Stimulated activated CD8-positive, alpha-beta memory T cell treated with anti-CD3 and anti-CD28 coated beads, Interleukin-2, amount 100 ng/mL, for 48 hours (primary cell): ENCODE measurements around the gene PTPRF.
"Not testable (repeated sequence)": the region's sequence is repeated elsewhere in the genome, so short reads cannot be mapped to it uniquely, and the experiment has no call there.

Experiments used
- DNase-seq, 2 donors: peaks; one replicate each; pipeline ENCODE4 v3.0.0-alpha.2; 2020; ENCODE audit warnings: low read depth in 2 of 2

PTPRF gene

DNA sequence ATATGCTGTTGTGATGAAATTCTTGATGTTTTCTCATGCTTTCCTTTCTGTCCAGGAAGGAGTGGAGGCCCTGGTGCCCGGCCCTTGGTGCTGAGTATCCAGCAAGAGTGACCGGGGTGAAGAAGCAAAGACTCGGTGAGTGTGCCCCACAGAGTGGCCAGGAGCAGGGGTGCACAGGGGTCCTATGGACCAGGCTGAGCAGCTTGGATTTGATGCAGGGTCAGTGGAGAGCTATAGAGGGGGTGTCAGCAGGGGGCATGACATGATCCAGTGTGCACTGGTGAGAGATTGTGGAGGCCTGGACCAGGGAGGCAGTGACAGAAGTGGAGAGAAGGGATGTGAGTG is 7.4 kb downstream of the PTPRF start:
- DNase-seq, result no peak

DNA sequence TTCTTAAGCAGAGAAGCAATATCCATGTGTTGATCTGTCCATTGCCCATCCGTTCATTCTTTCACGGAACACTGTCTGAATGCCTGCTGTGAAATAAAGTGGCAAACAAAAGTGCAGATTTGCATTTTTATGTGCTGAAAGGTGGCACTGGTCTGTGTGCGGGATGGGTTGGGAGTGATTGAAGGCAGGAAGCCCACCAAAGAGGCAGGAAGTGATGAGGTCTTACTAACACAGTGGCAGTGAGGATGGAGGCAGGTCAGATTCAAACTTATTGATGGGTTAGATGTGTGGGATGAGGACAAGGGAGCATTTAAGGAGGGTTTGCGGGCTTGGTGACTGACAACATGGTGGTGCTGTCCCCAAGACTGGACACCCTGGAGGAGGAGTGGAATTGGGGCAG is 8.3 kb downstream of the PTPRF start:
- DNase-seq, result no peak

DNA sequence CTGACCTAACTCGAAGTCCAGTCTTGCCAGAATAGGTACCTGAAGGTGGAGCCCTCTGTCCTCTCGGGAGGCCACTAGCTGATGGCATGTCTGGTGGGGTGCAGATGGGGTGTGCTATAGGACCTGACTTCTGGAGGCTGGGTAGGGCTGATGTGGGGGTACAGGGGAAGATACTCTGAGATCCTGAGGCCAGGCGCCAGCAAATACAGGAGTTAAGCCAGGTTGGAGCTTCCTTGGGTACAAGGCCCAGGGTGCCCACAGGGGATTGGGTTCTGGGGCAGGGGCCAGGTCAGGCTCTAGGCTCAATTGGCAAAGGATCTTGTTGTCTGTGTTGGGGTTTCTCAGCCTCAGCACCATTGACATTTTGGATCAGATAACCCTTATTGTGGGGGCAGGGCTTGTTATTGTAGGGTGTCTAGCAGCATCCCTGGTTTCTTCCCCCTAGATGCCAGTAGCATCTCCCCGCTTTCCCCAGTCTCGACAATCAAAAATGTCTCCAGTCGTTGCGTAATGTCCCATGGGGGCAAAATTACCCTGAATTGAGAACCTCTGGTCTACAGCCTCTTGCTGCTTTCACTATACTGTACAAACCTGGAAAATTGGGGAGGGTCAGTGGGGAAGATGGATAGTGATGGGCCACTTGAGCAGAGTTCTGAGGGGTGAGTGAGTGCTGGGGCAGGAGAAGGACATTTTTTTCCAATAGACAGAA is 9.2 kb downstream of the PTPRF start:
- DNase-seq, result no peak

DNA sequence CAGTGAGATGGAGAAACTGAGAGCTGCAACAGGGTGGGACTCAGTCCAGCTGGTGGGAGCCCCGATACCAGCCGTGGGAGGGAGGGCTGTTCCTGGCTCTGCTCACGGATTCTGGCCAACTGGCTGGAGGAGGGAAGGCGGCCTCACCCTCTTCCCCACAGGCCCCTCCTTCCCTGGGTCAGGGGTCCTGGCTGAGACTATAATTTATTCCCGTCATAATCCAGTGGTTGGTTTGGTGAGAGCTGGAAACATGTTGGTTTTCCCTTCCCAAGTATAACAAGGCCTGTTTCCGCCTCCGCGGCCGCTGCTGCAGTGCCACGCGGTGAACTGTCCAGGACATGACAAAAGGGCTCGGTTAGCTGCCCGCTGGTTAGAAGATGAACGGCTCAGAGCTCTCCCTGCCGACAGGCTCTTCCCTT is 10.0 kb downstream of the PTPRF start:
- no peak for DNase-seq

DNA sequence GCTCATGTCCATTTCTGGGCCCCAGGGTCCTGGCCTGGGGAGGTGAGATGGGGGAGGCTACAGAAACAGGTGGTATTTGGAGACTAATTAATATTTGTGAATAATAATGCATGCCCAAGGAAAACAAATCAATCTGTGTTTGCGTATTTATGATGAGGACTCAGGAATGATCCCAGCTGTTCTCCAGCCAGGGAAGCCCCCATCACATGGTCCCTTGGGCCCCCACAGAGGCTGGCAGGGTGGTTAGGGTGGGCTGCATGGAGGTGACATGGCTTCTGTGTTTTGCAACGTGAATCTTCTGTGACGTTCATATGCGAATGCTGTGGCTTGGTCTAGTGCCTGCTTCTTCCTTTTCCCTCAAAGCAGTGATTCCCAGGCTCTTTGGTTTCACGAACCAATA is 10.5 kb downstream of the PTPRF start:
- no peak for DNase-seq

DNA sequence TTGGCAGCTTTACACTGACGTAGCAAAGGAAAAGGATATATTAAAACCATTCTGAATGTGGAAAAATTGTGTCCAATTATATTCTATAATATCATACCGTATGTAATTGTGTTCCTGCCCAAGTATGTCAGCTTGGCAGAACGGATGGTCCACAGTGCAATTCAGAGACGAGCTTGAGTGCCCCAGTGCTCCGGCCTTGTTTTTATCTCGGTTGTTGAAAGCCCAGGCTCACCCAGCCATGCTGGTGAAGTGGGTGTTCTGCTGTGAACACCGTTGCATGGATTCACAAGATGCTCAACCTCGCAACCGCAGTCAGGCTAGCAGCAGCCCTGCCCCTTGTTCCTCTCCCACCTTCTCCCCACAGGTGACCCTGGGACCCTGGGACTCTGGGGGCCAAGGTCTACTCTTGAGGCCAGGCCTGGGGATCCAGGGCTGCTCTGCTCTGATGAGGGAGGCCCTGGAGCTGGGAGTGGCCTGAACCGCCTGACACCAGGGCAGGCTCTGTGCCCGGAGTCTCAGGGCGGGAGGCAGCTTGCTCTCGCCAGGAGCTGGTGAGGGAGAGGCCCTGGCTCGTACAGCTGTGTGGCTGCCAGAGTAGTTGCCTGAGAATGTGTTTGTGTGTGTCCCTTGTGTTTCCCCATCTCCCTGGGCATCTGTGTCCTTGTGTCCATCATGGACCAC is 11.2 kb downstream of the PTPRF start:
- no peak for DNase-seq

DNA sequence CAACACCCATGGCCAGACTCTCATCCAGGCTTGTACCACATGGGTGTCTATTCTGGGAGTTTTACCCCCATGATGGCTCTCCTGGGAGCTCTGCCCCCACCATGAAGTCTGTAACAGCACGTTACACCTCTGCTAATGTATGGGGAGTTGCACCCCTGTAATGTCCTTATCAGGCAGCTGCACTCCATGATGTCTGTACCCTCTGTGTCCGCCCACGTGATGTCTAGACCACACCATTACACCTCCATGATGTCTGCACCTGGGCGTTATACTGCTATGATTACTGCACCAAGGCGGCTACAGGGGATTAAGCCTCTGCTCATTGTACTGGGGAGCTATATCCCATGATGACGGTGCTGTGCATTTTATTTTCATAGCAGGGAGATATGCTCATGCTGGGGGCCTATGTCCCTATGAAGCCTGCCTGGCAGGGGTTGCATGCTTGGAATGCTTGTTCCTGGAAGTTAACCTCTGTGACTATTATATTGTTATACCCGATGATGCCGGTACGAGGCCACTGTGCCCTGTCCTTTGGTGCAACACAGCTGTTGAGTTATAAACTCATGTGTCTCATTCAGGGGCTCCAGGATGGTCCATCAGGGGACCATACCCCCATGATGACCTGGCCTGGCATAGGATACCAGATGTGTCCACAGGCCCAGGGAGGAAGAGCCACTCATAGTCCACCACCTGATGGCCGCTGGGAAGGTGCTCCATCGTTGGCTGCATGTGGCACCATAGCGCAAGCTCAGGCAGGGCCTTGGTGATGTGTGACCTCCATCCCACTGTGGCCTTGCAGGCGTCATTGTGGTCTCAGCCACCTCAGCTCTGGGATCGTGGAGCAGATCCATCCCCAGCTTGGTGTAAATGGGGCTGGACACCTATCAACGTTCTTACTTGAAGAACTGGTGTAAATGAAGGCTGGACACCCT is 12.1 kb downstream of the PTPRF start:
- DNase-seq, result no peak

DNA sequence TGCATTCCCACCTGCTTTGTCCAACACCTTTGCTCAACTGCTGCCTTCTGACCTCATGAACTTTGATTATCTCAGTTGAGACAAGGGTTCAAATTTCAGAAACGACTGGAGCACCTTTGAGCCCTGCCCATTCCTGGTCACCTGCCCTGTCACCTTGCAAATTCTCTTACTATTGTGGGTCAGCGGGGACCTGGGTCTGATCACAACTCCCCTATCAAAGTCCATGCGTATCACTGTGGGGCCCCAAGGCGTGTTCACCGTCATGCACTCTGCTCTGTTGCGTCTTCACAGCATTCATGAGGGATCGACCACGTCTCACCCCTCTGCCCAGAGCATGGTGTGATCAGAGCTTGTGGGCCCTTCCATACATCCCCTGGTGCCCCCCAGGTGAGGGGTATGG is 12.9 kb downstream of the PTPRF start:
- no peak for DNase-seq

DNA sequence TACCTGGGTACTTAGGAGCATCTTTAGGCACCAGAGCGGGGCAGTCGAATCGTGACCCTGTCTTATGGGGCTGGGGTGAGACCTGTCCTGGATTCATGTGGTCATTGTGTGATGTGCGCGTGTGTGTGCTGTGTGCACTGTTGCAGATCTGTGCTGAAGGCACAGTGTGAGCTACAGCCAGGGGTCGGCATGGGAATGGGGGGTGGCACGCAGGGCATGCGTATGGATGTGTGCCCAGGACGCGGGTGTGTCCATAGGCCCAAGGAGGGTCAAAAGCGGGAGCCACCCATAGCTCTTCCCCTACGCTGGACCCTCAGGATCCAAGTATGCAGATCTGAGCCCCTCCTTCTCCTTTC is 14.6 kb downstream of the PTPRF start:
- DNase-seq, result no peak

DNA sequence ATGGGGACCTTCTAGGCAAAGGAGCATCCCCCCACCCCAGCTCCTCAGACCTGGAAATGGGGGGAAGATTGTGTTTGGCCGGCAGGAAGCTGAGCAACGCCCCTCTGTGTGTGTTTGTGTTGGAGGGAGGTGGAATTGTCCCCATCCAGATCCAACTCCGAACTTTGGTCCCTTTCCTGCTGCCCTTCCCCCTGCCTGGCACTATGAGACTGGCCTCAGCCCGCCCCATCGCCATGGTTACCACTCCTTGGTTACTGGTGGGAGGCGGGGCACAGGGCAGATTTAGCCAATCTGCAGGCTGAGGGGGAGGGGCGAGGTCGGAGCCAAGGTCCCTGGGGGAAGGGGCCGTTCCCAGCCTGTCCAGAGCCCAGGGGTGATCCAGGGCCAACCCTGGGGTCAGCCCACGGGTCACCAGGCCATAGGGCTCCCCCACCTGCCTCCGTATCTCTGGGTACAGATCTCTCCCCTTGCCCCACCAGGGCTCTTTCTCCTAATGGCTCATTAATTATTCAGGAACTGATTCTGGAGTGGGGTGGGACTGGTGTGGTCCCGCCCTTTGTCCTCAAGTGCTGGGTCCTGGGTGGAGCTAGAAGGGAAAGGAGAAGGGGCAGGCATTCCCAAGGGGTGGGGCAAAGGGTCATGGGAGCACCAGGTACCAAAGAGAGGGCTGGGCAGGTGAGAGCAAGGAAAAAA is 15.2 kb downstream of the PTPRF start:
- DNase-seq, result no peak

DNA sequence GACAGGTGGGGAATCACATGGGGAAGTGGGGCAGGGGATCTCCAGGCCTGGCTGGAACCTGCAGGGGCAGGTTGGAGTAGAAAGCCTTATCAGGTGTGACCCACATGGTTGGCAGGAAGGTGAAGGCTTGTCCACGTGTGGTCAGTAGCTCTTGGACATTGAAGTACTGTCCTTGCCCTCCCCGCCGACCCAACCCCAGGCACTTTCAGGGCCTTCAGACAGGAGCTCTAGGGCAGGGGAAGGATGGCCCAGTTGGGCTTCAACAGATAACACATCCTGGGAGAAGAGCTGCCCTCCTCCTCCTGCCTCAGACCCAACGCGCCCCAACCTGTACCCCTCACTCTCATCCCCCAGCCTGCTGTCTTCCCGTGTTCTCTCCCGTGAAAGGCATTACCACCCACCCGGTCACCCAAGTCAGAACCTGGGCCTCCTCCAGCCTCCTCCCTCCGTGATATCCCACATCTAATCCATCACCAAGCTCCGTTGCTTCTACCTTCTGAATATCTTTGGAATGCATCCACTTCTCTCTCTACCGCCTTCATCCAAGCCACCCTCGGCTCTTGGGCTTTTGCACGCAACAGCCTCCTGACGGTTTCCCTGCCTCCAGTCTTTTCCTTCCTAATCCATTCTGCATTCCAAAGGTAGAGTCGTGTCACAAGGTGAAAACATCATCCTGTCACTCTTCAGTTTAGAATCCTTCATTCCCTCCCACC is 15.9 kb downstream of the PTPRF start:
- no peak for DNase-seq

DNA sequence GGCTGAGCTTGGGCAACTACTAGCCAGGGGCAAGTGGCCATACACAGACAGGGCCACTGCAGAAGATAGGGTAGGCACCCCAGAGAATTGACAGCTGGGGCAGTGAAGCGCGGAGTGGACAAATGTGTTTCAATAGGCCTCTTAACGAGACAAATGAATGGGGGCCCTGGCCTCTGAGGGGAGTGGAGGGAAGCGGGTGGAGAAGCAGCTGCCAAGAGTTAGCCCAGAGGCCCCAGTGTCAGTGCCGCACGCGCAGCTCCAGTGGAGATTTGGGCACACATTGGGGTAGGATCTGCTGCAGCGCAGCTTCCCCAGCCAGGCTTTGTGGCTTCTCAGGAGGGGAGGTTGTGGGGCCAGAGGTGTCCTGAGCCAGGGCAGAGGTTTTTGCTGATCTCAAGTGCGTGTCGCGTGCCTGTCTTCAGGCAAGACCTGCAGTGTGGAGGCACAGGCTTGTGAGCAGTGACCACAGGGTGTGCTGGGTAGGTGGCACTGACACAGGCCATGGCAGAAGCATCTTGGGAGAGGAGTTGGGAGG is 16.9 kb downstream of the PTPRF start:
- DNase-seq, result no peak

DNA sequence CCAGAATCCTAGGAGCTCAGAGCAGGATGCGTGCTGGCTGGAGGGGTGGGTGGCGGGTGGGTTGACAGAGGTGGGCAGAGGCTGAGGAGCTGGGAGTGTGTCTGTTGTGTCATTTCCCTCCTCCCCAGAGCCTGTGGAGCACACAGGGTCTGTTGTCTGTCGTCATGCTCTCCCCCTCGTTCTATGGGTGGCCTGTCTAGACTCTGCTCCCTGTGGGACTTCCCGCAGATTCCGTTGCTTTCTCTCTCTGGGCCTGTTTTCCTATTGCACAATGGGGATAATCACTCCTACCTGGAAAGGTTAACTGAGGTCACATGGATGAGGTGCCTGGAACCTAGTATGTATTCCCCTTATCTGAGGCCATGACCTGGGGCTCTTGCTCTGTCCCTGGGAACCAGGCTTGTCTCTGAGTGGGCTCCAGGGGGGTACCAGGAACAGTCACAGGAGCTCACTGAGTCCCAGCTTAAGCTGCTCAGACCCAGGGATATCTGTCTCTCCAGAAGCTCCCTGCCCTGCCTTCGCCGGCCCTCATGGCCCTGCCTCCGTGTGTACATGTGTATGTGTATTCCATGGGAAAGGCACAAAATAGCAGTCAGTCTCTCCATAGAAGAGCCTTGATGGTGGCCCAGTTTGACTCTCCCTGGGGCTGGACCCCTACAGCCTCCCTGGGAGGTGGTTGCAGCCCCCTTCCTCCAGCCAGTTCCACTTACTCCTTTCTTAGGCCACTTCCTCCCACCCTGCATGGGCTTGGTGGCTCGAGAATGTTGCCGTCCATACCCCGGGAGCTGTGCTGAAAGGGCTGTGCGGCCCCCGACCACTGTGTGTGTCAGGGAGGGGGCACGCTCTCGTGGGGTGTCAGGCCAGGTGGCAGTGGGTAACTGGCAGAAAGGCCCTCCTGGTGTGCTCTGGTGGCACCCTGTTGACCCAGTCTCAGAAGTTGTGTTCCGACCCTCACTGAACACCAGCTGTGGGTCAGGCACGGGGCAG is 17.9 kb downstream of the PTPRF start:
- no peak for DNase-seq

DNA sequence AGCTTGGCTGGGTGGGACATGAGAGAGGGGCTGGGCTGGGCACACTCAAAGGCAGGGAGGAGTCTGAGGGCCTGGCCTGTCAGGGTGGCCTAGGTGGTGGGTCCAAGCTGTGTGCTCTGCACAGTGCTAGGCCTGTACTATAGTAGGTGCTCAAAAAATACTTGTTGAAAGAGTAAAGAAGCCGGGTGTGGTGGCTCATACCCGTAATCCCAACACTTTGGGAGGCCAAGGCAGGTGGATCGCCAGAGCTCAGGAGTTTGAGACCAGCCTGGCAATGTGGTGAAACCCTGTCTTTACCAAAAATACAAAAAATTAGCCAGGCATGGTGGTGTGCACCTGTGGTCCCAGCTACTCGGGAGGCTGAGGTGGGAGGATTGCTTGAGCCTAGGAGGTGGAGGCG is 18.7 kb downstream of the PTPRF start:
- not testable (repeated sequence) for DNase-seq

DNA sequence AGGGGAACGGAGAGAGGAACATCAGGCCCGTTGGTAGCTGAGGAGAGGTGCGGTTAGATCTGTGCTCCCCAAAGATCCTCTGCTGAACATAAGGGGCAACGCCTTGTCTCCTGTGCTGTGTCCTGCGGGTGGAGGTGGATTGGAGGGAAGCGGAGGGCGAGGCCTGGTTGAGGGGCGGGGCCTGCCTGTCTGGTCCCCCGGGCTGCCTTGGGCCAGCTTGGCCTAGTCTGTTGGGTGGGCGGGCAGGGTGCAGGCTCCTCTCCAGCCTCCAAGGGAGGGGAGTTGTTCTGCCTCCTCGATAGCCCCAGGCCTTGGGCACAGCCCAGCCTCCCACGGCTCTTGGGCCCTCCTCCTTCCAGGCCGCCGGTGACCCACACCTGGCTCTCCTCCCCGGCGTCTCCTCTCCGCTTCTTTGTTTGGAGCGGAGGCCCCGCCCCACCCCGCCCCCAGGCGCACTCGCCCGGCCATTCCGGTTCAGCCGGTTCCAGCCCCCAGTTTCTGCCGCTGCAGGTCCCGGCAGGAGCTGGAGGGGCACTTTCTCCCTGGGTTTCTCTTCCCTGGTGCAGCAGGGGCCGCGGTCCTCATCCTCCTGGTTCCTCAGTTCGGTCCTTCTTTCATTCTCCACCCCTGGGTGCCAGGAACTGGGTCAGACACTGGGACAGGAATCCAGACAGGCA is 19.4 kb downstream of the PTPRF start:
- DNase-seq, result no peak

DNA sequence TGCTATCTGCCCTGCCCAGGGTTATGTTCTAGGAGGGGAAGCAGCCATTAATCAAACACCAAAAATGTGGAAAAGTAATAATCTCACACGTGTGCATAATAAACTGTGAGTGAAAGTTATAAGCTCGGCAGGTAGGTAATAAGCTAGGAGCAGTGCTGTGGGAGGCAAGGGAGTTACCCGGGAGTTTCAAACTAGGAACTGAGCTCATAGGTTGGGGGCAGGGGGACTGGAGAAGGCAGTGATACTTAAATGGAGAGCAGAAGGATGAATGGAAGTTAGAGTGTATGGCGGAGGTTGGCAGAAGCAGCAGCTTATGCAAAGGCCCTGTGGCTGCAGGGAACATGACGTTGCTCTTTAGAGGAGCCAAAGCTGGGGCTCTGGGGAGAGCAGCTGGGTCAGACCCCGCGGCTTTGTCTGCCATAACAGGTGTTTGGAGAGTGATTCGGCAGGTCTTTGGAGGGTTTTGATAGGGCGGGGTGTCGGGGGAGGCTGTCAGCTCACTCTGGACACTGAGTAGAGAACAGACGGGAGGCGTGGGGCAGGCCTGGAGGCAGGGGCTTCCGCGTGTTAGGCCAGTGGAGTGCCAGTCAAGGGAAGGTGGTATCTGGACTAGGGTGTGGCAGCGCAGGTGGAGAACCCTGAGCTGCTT is 20.0 kb downstream of the PTPRF start:
- DNase-seq, result no peak

DNA sequence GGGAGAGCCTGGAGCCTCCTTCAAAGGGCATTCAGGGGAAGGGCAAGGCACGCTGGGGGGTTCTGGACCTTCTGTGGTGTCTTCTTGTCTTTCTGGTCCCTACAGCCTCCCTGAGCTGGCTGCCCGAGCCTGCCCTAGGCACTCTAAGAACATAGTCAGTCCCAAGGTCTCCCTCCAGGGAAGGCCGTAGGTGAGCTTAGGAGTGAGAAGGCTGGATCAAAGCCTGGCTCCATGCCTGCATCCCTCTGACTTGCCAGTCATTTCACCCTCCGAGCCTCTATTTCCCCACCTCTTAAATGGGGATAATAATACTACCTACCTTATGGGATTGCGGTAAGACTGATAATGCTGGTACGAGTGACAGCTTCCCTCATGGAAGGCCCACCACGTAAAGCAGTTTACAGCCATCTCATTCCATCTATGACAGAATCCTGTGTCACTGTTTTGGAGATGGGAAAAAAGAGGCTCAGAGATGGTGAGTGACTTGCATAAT is 20.8 kb downstream of the PTPRF start:
- DNase-seq, result no peak

DNA sequence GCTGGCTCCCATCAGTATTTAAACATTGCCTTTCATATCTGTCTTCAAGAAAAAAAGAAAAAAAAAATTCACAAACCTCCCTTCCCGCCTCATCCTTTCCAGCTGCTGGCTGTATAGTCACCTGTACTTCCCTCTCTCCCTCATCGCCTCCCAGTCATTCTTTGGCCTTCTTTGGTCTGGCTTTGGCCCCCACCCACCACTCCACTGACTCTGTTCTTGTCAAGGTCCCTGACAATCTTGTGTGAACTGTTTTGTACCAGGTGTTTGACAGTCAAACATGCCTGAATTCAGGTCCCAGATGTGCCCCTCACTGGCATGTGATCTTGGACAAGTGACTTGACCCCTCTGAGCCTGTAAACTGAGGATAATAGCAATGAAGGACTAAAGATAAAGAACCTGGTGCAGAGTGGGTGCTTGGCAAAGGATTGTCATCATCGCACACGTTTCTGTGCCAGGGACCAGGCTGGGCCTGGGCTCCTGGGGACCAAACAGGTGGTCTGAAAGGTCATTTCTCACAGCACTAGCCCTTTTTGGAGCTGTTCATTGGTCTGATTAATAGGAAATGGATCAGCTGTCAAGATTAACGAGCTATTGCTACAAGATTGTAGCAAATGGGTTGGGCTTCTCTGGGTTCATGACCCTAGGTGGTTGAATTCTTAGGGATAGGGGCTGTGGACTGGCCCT is 21.5 kb downstream of the PTPRF start:
- no peak for DNase-seq
